ENCODE results near the gene ANAPC10. TPM values are rescaled to one million over a fixed set of nuclear protein-coding genes. Genes with fewer than 3 reads are reported as not detected.
"Not testable (repeated sequence)": the region's sequence is repeated elsewhere in the genome, so short reads cannot be mapped to it uniquely, and the experiment has no call there.

ANAPC10 gene
- 10 to 100 TPM in 1 of 2 donors, 1 to 10 TPM in 1; 9.9 to 11.8 TPM for total RNA-seq
- long read RNA-seq, partial matches to known transcripts: 0 of 12 reads
- long read RNA-seq, other reads (novel, unspliced or antisense): 8 of 12 reads

- DNase-seq (peak; percentile 97 to 98), ATAC-seq (peak; percentile 98)
- intact Hi-C loops (cut with DNase I, micrococcal nuclease): no loop called here
Observed at GRCh38 chr4:145097821-145098674, at the start of gene ANAPC10, which contains the start of gene ABCE1. TSS of gene ANAPC10 (minus strand) at chr4:145098196. CDS start at chr4:145096099, 2,097 bp downstream. TSS of gene ABCE1 (plus strand) at chr4:145098311. CDS start at chr4:145104413, 6,102 bp downstream.

DNA sequence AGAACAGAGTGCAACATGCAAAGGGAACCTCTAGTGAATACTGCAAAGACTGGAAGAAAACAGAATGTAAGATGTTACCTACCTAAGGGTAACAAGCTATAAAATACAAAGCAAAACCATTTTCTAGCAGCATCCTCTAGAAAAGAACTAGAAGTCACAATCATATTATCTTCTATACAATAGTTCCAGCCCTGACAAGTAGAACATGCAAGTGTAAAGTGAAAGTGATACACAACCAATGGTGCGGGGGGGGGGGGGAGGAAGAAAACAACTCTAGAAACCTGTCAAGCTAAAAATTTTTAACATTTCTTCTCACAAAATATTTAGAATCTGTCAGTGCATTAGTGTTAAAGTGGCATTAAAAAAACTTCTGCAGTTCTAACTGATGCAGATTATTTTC lies 38.2 kb upstream of the ANAPC10 start:
- ATAC-seq; intact Hi-C loops (cut with DNase I, micrococcal nuclease); DNase-seq: not testable (repeated sequence)

DNA sequence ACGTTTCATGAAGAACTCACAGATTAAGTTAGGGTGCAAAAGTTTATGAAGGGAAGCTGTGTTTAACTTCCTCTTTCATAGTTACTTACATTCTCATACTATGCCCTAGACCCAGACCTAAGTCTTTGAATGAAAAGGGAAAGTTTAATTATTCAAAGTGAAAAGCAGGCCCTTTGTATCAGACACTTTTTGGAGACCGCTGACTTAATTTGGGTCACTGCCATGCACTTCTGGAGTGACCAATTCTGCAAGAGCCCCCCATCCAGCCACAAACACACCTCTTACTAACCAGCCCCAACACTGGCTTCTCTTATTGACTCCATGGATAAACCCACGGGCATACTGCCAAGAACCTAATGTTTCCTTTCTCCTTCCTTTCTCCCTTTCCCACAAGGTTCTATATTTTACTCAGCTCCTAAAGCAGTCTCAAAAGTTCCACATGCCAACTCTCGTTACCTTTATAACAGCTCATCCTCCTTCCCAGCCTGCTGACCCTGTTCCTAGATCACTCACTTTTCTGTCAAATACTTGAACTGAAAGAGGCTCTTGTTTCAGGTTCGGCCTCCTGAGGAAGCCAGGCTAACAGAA lies 34.6 kb upstream of the ANAPC10 start:
- ATAC-seq: no peak
- intact Hi-C loops (cut with DNase I, micrococcal nuclease): no loop called here
- DNase-seq: no peak

DNA sequence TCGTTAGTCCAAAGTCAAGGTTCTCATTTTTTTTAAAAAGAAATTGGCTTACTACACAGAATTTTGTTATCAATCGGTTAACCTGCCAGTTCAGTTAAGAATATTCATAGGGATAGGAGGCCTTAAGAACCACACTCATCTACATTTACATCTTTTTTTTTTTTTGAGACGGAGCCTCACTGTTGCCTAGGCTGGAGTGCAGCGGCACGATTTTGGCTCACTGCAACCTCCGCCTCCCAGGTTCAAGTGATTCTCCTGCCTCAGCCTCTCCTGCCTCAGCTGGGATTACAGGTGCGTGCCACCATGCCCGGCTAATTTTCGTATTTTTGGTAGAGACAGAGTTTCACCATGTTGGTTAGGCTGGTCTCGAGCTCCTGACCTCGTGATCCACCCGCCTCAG lies 33.9 kb upstream of the ANAPC10 start:
- intact Hi-C loops (cut with DNase I, micrococcal nuclease): no loop called here
- DNase-seq: no peak
- no peak for ATAC-seq

DNA sequence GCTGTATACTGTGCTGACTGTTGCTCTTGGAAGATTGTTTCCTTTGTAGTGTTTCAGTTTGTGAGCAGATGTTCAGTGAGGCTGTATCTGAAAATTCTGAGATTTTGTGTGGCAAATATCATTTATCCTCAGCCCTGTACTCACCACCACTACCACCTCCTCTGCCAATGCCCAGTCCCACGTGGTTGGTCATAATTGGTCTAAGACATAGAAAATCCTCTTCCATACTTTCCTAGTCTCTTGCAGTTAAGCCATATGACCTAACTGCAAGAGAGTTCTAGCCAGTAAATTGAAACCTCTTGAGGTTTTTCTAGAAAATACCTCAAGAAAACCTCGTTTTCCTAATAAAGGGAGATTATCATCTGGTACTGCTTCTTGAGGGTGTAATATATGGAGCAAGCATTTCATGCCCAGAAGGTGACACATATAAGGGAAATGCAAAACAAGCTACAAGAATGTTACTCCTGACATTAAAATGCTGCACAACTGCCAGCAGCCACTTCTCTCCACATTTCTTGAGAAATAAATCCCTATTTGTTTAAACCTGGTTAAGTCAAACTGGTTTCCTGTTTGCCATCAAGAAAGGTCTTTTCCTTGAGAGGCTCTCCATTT lies 32.9 kb upstream of the ANAPC10 start:
- intact Hi-C loops (cut with DNase I, micrococcal nuclease): no loop called here
- no peak for DNase-seq
- ATAC-seq: peak; percentile 7

- ATAC-seq: no peak
- DNase-seq: no peak
- intact Hi-C loops (cut with DNase I, micrococcal nuclease): no loop called here
Observed at GRCh38 chr4:145130130-145130529, 32.1 kb upstream of the ANAPC10 start.

DNA sequence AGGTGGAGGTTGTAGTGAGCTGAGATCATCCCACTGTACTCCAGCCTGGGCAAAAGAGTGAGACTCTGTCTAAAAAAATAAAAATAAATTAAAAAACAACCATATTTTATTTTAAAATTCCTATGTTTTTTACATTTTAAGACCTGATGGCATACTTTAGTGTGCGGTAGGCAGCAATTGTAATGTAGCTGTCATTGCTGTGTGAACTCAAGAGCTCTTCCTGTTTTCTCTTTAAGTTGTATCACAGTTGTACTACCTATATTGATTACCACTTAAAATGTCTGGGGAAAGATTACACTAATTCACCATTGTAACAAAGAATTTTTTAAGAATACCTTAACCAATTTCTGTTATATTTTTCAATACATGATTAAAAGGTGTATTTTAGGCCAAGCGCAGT lies 27.4 kb upstream of the ANAPC10 start:
- intact Hi-C loops (cut with DNase I, micrococcal nuclease): no loop called here
- DNase-seq (no peak), ATAC-seq (no peak)

- no peak for ATAC-seq
- intact Hi-C loops (cut with DNase I, micrococcal nuclease): no loop called here
- DNase-seq: no peak
Observed at GRCh38 chr4:145108128-145108527, 10.1 kb upstream of the ANAPC10 start.

- ATAC-seq: no peak
- intact Hi-C loops (cut with DNase I, micrococcal nuclease): no loop called here
Observed at GRCh38 chr4:145107126-145107525, 9.1 kb upstream of the ANAPC10 start.

DNA sequence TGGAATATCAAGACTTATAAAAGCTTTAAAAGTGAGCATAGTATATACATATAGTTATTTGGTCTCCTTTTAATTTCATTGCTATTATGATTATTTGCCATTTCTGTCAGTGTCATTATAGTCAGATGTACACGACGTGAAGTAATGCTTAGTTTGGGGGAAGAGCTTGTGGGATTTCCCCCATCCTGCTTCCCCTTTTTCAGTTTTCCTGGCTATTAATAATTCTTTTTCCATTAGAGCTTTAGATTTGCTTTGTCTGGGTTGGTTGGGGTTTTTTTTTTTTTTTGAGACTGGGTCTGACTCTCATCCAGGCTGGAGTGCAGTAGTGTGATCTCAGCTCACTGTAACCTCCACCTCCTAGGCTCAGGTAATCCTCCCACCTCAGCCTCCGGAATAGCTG lies 5.5 kb upstream of the ANAPC10 start:
- intact Hi-C loops (cut with DNase I, micrococcal nuclease): no loop called here
- ATAC-seq: no peak
- no peak for DNase-seq

More at GRCh38 chr4:145107126-145107525, 9.1 kb upstream of the ANAPC10 start:
- no peak for DNase-seq

DNA sequence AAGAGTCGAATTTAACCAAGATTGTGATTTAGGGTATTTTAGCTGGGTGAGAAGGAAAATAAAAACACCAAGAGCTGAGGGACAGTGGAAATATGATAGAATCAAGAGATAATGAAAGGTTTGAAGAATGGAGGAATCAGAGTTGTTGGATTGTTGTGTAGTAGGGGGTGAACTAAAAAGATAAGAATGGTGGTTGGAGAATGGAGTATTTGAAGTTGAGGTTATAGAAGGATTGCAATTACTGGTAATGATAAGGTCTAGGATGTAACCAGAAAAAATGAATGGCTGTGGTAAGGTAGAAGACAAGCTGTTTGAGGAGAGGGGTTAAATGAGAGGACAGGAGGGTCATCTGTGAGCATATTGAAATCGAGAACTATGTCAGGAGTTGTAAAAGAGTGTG lies 4.6 kb upstream of the ANAPC10 start:
- DNase-seq (no peak), ATAC-seq (no peak)
- intact Hi-C loops (cut with DNase I, micrococcal nuclease): no loop called here

GRCh38 chr4:145101091-145101490 lies 3.1 kb upstream of the ANAPC10 start:
- intact Hi-C loops (cut with DNase I, micrococcal nuclease): no loop called here
- ATAC-seq (no peak), DNase-seq (no peak)

- ATAC-seq (no peak), DNase-seq (no peak)
- intact Hi-C loops (cut with DNase I, micrococcal nuclease): no loop called here
Observed at GRCh38 chr4:145099653-145100052, 1.7 kb upstream of the ANAPC10 start.

DNA sequence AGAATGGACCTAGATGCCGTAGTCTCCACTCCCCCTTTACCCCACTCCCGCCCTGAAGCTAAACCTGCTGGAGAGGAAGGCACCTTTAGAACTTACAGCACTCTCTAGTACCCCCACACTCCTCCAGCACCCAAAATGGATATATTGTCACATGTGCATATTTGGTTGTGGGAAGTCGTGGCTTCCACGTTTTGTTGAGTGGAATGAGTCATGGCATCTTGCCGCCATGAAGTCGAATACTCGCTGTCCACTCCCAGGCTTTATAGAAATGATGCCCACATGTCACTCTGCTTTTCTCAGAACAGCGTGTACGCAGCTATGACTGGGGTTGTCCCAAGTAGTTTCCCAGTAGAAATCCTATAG lies 660 bp upstream of the ANAPC10 start:
- ATAC-seq: peak; percentile 58
- intact Hi-C loops (cut with DNase I, micrococcal nuclease): no loop called here

GRCh38 chr4:145097331-145097820 lies 620 bp downstream of the ANAPC10 start:
- DNase-seq (no peak), ATAC-seq (peak; percentile 1)
- intact Hi-C loops (cut with DNase I, micrococcal nuclease): no loop called here

More for the DNA sequence above, 660 bp upstream of the ANAPC10 start:
- DNase-seq: peak in 1 of 2 donors; percentile 39

GRCh38 chr4:145093638-145094037 lies 4.4 kb downstream of the ANAPC10 start:
- no peak for DNase-seq
- ATAC-seq: no peak
- intact Hi-C loops (cut with DNase I, micrococcal nuclease): no loop called here

DNA sequence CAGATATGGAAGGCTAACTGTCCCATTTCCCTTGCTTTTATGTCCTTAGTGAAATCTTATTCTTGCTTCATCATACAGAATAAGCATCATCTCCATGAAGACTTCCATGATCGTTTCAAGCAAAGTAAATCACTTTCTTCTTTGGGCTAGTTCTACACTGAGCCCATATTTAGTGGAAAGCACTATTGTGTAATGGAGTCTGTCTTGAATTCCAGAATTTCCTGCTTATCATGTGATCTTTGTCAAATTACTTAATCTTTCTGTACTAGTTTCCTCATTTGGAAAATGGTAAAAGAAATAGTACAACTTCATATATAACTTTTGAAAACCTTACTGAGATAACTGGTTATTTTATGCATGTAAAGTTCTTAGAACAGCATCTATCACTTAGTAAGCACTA lies 7.6 kb downstream of the ANAPC10 start:
- intact Hi-C loops (cut with DNase I, micrococcal nuclease): no loop called here
- ATAC-seq: no peak
- DNase-seq: no peak

GRCh38 chr4:145083891-145084605 lies 13.9 kb downstream of the ANAPC10 start:
- ATAC-seq (no peak), DNase-seq (no peak)
- intact Hi-C loops (cut with DNase I, micrococcal nuclease): no loop called here

DNA sequence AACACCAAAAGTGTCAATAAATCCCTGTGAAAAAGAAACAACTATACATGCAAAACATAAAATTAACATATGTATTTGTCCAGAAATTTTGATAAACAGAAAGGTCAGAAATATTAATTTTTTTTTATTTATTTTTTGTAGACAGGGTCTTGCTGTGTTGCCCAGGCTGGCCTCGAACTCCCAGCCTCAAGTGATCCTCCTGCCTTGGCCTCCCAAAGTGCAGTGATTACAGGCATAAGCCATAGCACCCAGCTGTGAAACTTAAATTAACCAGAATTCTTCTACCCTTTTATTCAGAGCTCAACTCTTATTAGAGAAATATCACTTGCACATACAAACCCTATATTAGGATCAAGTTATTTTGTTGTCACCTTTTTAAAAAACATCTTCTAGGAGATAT lies 16.2 kb downstream of the ANAPC10 start:
- ATAC-seq (no peak), DNase-seq (no peak)
- intact Hi-C loops (cut with DNase I, micrococcal nuclease): no loop called here

All from left colon (tissue), 2 donors.